NCI-H460 (cell line): ENCODE results near the gene PLA2G6. TPM values are rescaled to one million over a fixed set of nuclear protein-coding genes. Genes with fewer than 3 reads are reported as not detected.

Experiments used
- small RNA-seq, 2 experiments: library from RNA; depleted of rRNA; stranded (forward); fragments of <200 nt; gene quantifications; one replicate each; pipeline ENCODE3, GENCODE V24; 2014
- total RNA-seq: library from RNA; depleted of rRNA; stranded (reverse); fragments of >200 nt; shearing (Covaris generic); gene quantifications from 2 replicates; pipeline ENCODE4 v1.2.3, GENCODE V29; 2014; rRNA removed

The PLA2G6 gene
- total RNA-seq, 1 experiment from 2014 or later = 7.5 TPM

Small RNA genes lying within 50 kb of the gene (small RNA-seq; reads per million reads assigned to genes)
- gene RN7SL704P = 0.04 to 3.5 reads per million in 2 experiments

Other genes starting within 250 kb of the PLA2G6 start
- 2.4 TPM in 1 of 2 replicates, not detected in the other for gene C22orf23, start 228.2 kb downstream of the PLA2G6 start, total RNA-seq
- gene POLR2F, start 228.1 kb downstream of the PLA2G6 start, total RNA-seq = 37.4 and 50.0 TPM in 2 replicates
- gene SOX10, start 197.3 kb downstream of the PLA2G6 start, total RNA-seq = not detected in 2 replicates
- 6.0 and 9.3 TPM in 2 replicates for gene PICK1, start 124.4 kb downstream of the PLA2G6 start, total RNA-seq
- gene SLC16A8, start 97.6 kb downstream of the PLA2G6 start, total RNA-seq = not detected in 2 replicates
- gene BAIAP2L2, start 71.1 kb downstream of the PLA2G6 start, total RNA-seq = not detected in 2 replicates
- gene MAFF, start 20.2 kb upstream of the PLA2G6 start, total RNA-seq = 10.7 and 12.4 TPM in 2 replicates
- 7.9 and 10.0 TPM in 2 replicates for gene TMEM184B, start 91.2 kb upstream of the PLA2G6 start, total RNA-seq
- gene CSNK1E, start 135.6 kb upstream of the PLA2G6 start, total RNA-seq = 122 and 135 TPM in 2 replicates